ENCODE measurements around the gene TSPAN16. TPM values are rescaled to one million over a fixed set of nuclear protein-coding genes. Genes with fewer than 3 reads are reported as not detected.
A peak's percentile ranks its signal among the peaks of the same experiment; 100 is the strongest.

Gene TSPAN16
- total RNA-seq, 1 donor from 2014 or later = not detected

DNA sequence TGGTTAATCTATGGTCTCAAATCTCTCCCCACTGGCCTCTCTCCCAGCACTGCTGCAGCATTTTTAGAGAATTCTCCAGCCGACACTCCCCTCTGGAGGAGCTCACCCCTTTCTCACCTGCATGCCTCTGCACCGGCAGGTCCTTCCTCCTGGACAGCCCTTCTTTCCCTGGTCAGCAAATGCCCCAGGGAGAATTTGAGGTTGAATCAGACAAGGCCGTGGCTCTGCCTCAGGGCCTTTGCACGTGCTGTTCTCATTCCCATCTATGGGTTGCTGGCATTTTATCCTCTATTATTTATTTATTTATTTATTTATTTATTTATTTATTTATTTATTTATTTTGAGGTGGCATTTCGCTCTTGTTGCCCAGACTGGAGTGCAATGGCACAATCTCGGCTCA lies 32.2 kb upstream of the TSPAN16 start:
- no peak overlapping the region for H3K4me3 ChIP-seq
- H3K27ac ChIP-seq = no peak overlapping the region
- peaks cover 31% of the 10 kb centered on the region for H3K4me1 ChIP-seq
- intact Hi-C loops (cut with DNase I) = no loop called here
- H3K9me3 ChIP-seq = no peaks in the 10 kb centered on the region
- no peak for DNase-seq (ENCODE audit: extremely low spot score in 2 of 2)
- H3K27me3 ChIP-seq = no peaks in the 10 kb centered on the region
- TF ChIP-seq POLR2AphosphoS5 (IDR thresholded peaks at IDR 0.05; ENCODE audit: insufficient read depth in 1 of 2, low read depth in 1 of 2) (no peak), POLR2A (IDR thresholded peaks at IDR 0.05) (no peak)
- TF ChIP-seq, protein P1, sequence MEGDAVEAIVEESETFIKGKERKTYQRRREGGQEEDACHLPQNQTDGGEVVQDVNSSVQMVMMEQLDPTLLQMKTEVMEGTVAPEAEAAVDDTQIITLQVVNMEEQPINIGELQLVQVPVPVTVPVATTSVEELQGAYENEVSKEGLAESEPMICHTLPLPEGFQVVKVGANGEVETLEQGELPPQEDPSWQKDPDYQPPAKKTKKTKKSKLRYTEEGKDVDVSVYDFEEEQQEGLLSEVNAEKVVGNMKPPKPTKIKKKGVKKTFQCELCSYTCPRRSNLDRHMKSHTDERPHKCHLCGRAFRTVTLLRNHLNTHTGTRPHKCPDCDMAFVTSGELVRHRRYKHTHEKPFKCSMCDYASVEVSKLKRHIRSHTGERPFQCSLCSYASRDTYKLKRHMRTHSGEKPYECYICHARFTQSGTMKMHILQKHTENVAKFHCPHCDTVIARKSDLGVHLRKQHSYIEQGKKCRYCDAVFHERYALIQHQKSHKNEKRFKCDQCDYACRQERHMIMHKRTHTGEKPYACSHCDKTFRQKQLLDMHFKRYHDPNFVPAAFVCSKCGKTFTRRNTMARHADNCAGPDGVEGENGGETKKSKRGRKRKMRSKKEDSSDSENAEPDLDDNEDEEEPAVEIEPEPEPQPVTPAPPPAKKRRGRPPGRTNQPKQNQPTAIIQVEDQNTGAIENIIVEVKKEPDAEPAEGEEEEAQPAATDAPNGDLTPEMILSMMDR (IDR thresholded peaks at IDR 0.05) = no peak
- H3K36me3 ChIP-seq = no peaks in the 10 kb centered on the region

DNA sequence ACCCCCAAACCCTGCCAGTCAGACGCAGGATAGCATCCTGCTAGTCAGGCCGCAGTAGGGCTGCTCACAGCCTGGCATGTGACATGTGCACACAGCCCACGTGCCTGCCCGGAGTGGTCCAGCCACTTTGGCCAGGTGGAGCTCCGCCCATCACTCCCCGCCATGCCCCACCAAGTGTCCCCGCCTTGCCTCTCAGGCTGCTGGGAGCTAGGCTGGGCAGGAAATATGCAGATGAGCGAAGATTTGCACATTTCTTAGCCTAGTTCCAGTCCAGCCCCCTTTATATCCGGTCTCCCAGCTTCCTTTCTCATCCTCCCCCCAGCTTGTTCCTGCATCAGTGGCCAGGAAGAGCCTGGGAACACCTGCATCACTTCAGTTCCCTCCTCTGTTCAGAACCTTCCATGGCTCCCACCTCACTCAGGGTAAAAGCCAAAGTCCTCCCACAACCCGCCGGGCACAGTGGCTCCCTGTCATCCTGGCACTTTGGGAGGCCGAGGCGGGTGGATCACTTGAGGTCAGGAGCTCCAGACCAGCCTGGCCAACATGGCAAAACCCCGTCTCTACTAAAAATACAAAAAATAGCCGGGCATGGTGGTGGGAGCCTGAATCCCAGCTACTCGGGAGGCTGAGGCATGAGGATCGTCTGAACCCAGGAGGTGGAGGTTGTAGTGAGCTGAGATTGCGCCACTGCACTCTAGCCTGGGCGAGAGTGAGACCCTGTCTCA lies 31.3 kb upstream of the TSPAN16 start:
- no peaks in the 10 kb centered on the region for H3K36me3 ChIP-seq
- no peak overlapping the region for H3K4me3 ChIP-seq
- peaks cover 40% of the 10 kb centered on the region for H3K4me1 ChIP-seq
- intact Hi-C loops (cut with DNase I) = no loop called here
- no peaks in the 10 kb centered on the region for H3K27me3 ChIP-seq
- peak overlapping the region; percentile 66 for H3K27ac ChIP-seq
- no peaks in the 10 kb centered on the region for H3K9me3 ChIP-seq
- no peak for DNase-seq (ENCODE audit: extremely low spot score in 2 of 2)
- TF ChIP-seq POLR2AphosphoS5 (IDR thresholded peaks at IDR 0.05; ENCODE audit: insufficient read depth in 1 of 2, low read depth in 1 of 2) = peak; percentile 61 to 78
- TF ChIP-seq POLR2A (IDR thresholded peaks at IDR 0.05) = no peak

DNA sequence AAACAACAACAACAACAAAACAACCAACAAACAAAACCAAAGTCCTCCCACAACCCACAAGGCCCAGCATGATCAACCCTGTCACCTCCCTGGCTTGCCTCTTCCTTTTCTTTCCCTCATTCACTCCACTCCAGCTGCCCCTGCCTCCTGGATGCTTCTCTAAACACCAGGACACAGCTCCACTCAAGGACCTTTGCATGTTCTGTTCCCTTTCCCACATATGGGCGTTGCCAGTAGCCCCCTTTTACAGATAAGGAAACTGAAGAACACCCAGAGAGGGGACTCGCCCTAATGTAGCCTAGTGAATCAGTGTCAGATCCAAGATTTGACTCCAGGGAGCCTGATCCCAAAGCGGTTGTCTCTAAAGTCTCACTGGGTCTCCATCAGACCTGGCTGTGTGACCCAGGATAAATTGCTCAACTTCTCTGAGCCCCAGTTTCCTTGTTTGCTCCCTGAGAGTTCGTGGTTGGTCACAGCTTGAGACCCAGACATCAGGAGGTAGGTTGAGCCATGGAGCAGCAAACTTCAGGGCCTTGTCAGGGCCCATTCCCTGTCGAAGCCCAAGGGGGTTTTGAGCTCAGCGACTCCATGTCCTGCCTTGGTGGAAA lies 30.7 kb upstream of the TSPAN16 start:
- H3K27ac ChIP-seq = peak overlapping the region; percentile 66
- no peak for DNase-seq (ENCODE audit: extremely low spot score in 2 of 2)
- H3K4me3 ChIP-seq = no peak overlapping the region
- H3K9me3 ChIP-seq = no peaks in the 10 kb centered on the region
- H3K36me3 ChIP-seq = no peaks in the 10 kb centered on the region
- H3K27me3 ChIP-seq = no peaks in the 10 kb centered on the region
- TF ChIP-seq POLR2AphosphoS5 (IDR thresholded peaks at IDR 0.05; ENCODE audit: insufficient read depth in 1 of 2, low read depth in 1 of 2) = no peak
- TF ChIP-seq, protein P1 (IDR thresholded peaks at IDR 0.05) = no peak
- no peak for TF ChIP-seq POLR2A (IDR thresholded peaks at IDR 0.05)
- intact Hi-C loops (cut with DNase I) = no loop called here
- peaks cover 41% of the 10 kb centered on the region for H3K4me1 ChIP-seq

- Histone ChIP-seq H3K27me3 (no peaks in the 10 kb centered on the region), H3K36me3 (no peaks in the 10 kb centered on the region), H3K9me3 (no peaks in the 10 kb centered on the region), H3K4me1 (peaks cover 41% of the 10 kb centered on the region), H3K27ac (peak overlapping the region; percentile 66), H3K4me3 (no peak overlapping the region)
- TF ChIP-seq POLR2AphosphoS5 (IDR thresholded peaks at IDR 0.05; ENCODE audit: insufficient read depth in 1 of 2, low read depth in 1 of 2) = peak; percentile 55 to 72
- TF ChIP-seq POLR2A (IDR thresholded peaks at IDR 0.05) = no peak
- TF ChIP-seq, protein P1 (IDR thresholded peaks at IDR 0.05) = no peak
- intact Hi-C loops (cut with DNase I) = no loop called here
- DNase-seq (ENCODE audit: extremely low spot score in 2 of 2) = no peak
These were observed 30.1 kb upstream of the TSPAN16 start for GRCh38 chr19:11265785-11266236.

GRCh38 chr19:11267316-11268085 lies 28.5 kb upstream of the TSPAN16 start:
- intact Hi-C loops (cut with DNase I) = no loop called here
- peaks cover 32% of the 10 kb centered on the region for H3K4me1 ChIP-seq
- no peaks in the 10 kb centered on the region for H3K9me3 ChIP-seq
- H3K4me3 ChIP-seq = no peak overlapping the region
- no peak for DNase-seq (ENCODE audit: extremely low spot score in 2 of 2)
- TF ChIP-seq POLR2A (IDR thresholded peaks at IDR 0.05) (no peak), POLR2AphosphoS5 (IDR thresholded peaks at IDR 0.05; ENCODE audit: insufficient read depth in 1 of 2, low read depth in 1 of 2) (no peak)
- TF ChIP-seq, protein P1 (IDR thresholded peaks at IDR 0.05) = no peak
- no peaks in the 10 kb centered on the region for H3K27me3 ChIP-seq
- no peaks in the 10 kb centered on the region for H3K36me3 ChIP-seq
- no peak overlapping the region for H3K27ac ChIP-seq

Measured in vagina (tissue), 2 donors.